Uterus (tissue), 4 donors: Measurements from ENCODE around the gene ARPC2. TPM values are rescaled to one million over a fixed set of nuclear protein-coding genes. Genes with fewer than 3 reads are reported as not detected.

ENCODE experiments used
- DNase-seq, 2 donors: peaks; one replicate each; pipeline ENCODE4 v3.0.0-alpha.2; 2019 to 2020
- H3K27ac ChIP-seq, 2 donors: fragments of 200-600 bp; sonication (generic); 1 replicate in 1 of 2; 2 replicates in 1 of 2; pipeline ENCODE4 v1.5.1; 2016 to 2018
- H3K27me3 ChIP-seq, 2 donors: fragments of 200-600 bp; sonication (generic); one replicate each; pipeline ENCODE4 v1.5.1; 2018 to 2019; ENCODE audit warnings: control low read depth in 1 of 2
- H3K36me3 ChIP-seq, 2 donors: fragments of 200-600 bp; sonication (generic); one replicate each; pipeline ENCODE4 v1.5.1; 2019; ENCODE audit warnings: control low read depth in 1 of 2
- H3K4me1 ChIP-seq, 2 donors: fragments of 200-600 bp; sonication (generic); one replicate each; pipeline ENCODE4 v1.5.1; 2018 to 2019; ENCODE audit warnings: control low read depth in 1 of 2
- H3K4me3 ChIP-seq, 2 donors: fragments of 200-600 bp; sonication (generic); 1 replicate in 1 of 2; 2 replicates in 1 of 2; pipeline ENCODE4 v1.5.1; 2018 to 2019; ENCODE audit warnings: mild to moderate bottlenecking in 1 of 2
- H3K9me3 ChIP-seq, 2 donors: fragments of 200-600 bp; sonication (generic); one replicate each; pipeline ENCODE4 v1.5.1; 2019; ENCODE audit warnings: control low read depth in 1 of 2
- CTCF ChIP-seq, 4 experiments: fragments of 200-600 bp in 2 of 4; fragments of 450-650 bp in 2 of 4; sonication (generic) in 2 of 4; IDR thresholded peaks; one replicate each; pipeline ENCODE4 v1.5.1; 2016 to 2019; ENCODE audit warnings: antibody characterized with exemption in 4 of 4, mild to moderate bottlenecking in 2 of 4, moderate library complexity in 1 of 4
- POLR2A ChIP-seq, 2 donors: fragments of 450-650 bp; IDR thresholded peaks; one replicate each; pipeline ENCODE4 v1.6.1; 2016; ENCODE audit warnings: antibody characterized with exemption in 2 of 2, mild to moderate bottlenecking in 1 of 2, moderate library complexity in 1 of 2
- intact Hi-C: fragments of 100-400 bp; cut with DNase I; formaldehyde crosslinking; loops from one replicate; pipeline ENCODE4 v1.15.1; 2023; ENCODE audit warnings: low total_unique reads
- total RNA-seq, 4 donors: library from RNA; depleted of rRNA in 3 of 4; stranded (reverse); fragments of >200 nt in 3 of 4; gene quantifications; one replicate each; pipeline versions ENCODE4 v1.1.0 to v1.2.4, GENCODE V29; 2014 to 2023
- donor health status: DM: yes; HTN: yes; CAD: no.

Gene ARPC2
- total RNA-seq, 4 donors from 2014 or later, result 87.9 to 162 (median 159) TPM

DNA sequence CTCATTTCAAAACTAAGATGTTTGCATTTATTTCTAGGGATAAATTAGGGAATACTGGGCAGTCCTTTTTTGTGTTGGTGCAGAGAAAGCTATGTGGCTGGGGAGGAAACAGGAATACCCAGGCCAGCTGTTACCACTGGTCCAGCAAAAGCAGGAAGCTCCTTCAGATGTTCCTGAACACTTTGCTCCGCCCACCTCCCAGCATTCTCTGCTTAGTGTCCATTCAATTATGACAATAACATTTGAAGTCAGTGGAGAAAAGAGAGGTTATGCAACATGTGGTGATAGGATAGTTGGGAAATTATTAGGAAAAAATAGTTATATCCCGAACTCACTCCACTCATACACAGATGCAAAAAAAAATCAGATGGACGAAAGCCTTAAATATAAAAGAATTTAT lies 22.1 kb upstream of the ARPC2 start:
- no peaks in the 10 kb centered on the region for H3K9me3 ChIP-seq
- H3K4me3 ChIP-seq, result no peak overlapping the region
- H3K27me3 ChIP-seq, result no peaks in the 10 kb centered on the region
- H3K27ac ChIP-seq, result no peak overlapping the region
- no peak for DNase-seq
- intact Hi-C loops, result no loop called here
- TF ChIP-seq POLR2A (IDR thresholded peaks at IDR 0.05) (no peak), CTCF (IDR thresholded peaks at IDR 0.05) (no peak)
- H3K4me1 ChIP-seq, result no peaks in the 10 kb centered on the region
- no peaks in the 10 kb centered on the region for H3K36me3 ChIP-seq

GRCh38 chr2:218196974-218197373 lies 20.0 kb upstream of the ARPC2 start:
- intact Hi-C loops, result no loop called here
- no peak for TF ChIP-seq CTCF (IDR thresholded peaks at IDR 0.05)
- no peaks in the 10 kb centered on the region for H3K27me3 ChIP-seq
- no peak for DNase-seq
- H3K4me3 ChIP-seq, result no peak overlapping the region
- no peaks in the 10 kb centered on the region for H3K4me1 ChIP-seq
- no peaks in the 10 kb centered on the region for H3K36me3 ChIP-seq
- H3K27ac ChIP-seq, result no peak overlapping the region
- no peaks in the 10 kb centered on the region for H3K9me3 ChIP-seq

- H3K36me3 ChIP-seq, result no peaks in the 10 kb centered on the region
- H3K27me3 ChIP-seq, result no peaks in the 10 kb centered on the region
- no peaks in the 10 kb centered on the region for H3K9me3 ChIP-seq
- no peak for DNase-seq
- H3K27ac ChIP-seq, result no peak overlapping the region
- intact Hi-C loops, result no loop called here
- no peaks in the 10 kb centered on the region for H3K4me1 ChIP-seq
- H3K4me3 ChIP-seq, result no peak overlapping the region
- TF ChIP-seq POLR2A (IDR thresholded peaks at IDR 0.05), result no peak
- no peak for TF ChIP-seq CTCF (IDR thresholded peaks at IDR 0.05)
Measured at GRCh38 chr2:218202266-218202665, 14.7 kb upstream of the ARPC2 start.

DNA sequence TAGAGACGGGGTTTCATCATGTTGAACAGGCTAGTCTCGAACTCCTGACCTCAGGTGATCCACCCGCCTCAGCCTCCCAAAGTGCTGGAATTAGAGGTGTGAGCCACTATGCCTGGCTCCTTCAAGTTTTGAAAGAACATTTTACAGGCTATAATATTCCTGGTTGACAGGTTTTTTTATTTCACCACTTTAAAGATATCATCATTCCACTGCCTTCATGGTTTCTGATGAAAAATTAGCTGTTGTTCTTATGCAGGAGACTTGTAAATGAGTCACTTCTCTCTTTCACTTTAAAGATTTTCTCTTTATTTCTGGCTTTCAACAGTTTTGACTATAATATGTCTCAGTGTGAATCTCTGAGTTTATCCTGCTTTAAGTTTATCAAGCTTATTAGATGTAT lies 7.9 kb upstream of the ARPC2 start:
- no peaks in the 10 kb centered on the region for H3K36me3 ChIP-seq
- H3K27ac ChIP-seq, result no peak overlapping the region
- no peak for DNase-seq
- no peaks in the 10 kb centered on the region for H3K9me3 ChIP-seq
- no peaks in the 10 kb centered on the region for H3K4me1 ChIP-seq
- H3K27me3 ChIP-seq, result no peaks in the 10 kb centered on the region
- no peak overlapping the region for H3K4me3 ChIP-seq
- intact Hi-C loops, result no loop called here
- no peak for TF ChIP-seq POLR2A (IDR thresholded peaks at IDR 0.05)
- TF ChIP-seq CTCF (IDR thresholded peaks at IDR 0.05), result no peak

DNA sequence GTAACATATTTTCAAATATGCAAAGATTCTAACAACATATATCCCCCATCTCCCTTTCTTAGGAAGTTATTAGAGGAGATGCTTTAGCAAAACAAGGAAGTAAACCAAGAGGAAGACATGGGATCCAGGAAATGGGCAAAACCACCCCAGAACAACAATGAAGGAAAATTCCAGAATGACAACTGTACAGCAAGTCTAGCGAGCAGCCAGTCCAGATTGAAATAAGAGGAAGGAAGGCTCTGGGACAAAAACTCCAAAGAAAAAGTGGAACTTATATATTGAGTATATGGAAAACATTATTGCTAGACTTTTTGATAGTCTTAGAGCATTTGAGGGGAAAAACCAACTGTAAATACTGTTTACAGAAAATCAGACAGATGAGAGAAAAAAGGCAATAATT lies 2.9 kb upstream of the ARPC2 start:
- TF ChIP-seq POLR2A (IDR thresholded peaks at IDR 0.05) (no peak), CTCF (IDR thresholded peaks at IDR 0.05) (no peak)
- no peaks in the 10 kb centered on the region for H3K27me3 ChIP-seq
- H3K4me1 ChIP-seq, result peaks cover under 1 to 7% of the 10 kb centered on the region in 2 donors
- DNase-seq, result no peak
- no peaks in the 10 kb centered on the region for H3K36me3 ChIP-seq
- H3K9me3 ChIP-seq, result no peaks in the 10 kb centered on the region
- no peak overlapping the region for H3K4me3 ChIP-seq
- no peak overlapping the region for H3K27ac ChIP-seq
- intact Hi-C loops, result loop anchor here (10.0 kb wide), 1 partner anchor 51 kb away; the partner anchor contains the start of gene GPBAR1
